Neural crest cell (in vitro differentiated cells): Measurements from ENCODE around the gene HNF4A. TPM values are rescaled to one million over a fixed set of nuclear protein-coding genes. Genes with fewer than 3 reads are reported as not detected.

Source experiments
- DNase-seq: peaks from one replicate; pipeline ENCODE4 v3.0.0; 2021; ENCODE audit warnings: low read depth, mixed read lengths, low spot score
- H3K27ac Mint-ChIP-seq: one replicate; pipeline ENCODE4 v1.8.0; 2021; ENCODE audit warnings: mild to moderate bottlenecking, mixed read lengths; ENCODE audit not compliant: unreplicated experiment
- H3K27me3 Mint-ChIP-seq: 2 replicates; pipeline ENCODE4 v1.8.0; 2021; ENCODE audit warnings: low read depth, mild to moderate bottlenecking, mixed read lengths
- H3K36me3 Mint-ChIP-seq: 2 replicates; pipeline ENCODE4 v1.8.0; 2021; ENCODE audit warnings: low read depth, mild to moderate bottlenecking, mixed read lengths
- H3K4me1 Mint-ChIP-seq: 2 replicates; pipeline ENCODE4 v1.8.0; 2021; ENCODE audit warnings: mixed read lengths
- H3K4me3 Mint-ChIP-seq: one replicate; pipeline ENCODE4 v1.8.0; 2021; ENCODE audit warnings: mild to moderate bottlenecking, mixed read lengths
- H3K9me3 Mint-ChIP-seq: 2 replicates; pipeline ENCODE4 v1.8.0; 2021; ENCODE audit warnings: mixed read lengths
- total RNA-seq: library from RNA; stranded (reverse); gene quantifications from 2 replicates; pipeline ENCODE4 v1.2.1, GENCODE V29; 2021
- TF ChIP-seq, protein P1 (sequence below): fragments of 200-600 bp; sonication (generic); conservative IDR thresholded peaks from 2 replicates; pipeline ENCODE4 v1.5.0; 2021; ENCODE audit warnings: antibody characterized with exemption, mild to moderate bottlenecking

The HNF4A gene
- total RNA-seq, 1 donor from 2014 or later = not detected

DNA sequence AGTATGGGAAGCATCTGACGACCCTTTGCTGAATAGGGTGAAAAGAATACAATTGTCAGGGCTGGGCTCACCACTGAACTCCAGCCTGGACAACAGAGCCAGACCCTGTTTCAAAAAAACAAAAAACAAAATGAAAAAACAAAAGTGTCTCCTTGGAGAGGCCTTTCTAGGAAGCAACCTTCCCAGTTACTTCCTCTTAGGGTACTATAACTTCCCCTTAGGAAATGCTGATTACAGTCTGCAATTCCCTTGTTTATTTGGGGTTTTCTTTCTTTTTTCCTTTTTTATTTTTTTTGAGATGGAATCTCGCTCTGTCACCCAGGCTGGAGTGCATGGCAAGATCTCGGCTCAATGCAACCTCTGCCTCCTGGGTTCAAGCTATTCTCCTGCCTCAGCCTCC, 99.6 kb downstream of the HNF4A start:
- Mint-ChIP-seq H3K4me3 (no peak overlapping the region), H3K9me3 (no peaks in the 10 kb centered on the region), H3K27me3 (no peaks in the 10 kb centered on the region), H3K36me3 (no peaks in the 10 kb centered on the region), H3K27ac (no peak overlapping the region), H3K4me1 (no peaks in the 10 kb centered on the region)
- no peak for DNase-seq
- TF ChIP-seq, protein P1, sequence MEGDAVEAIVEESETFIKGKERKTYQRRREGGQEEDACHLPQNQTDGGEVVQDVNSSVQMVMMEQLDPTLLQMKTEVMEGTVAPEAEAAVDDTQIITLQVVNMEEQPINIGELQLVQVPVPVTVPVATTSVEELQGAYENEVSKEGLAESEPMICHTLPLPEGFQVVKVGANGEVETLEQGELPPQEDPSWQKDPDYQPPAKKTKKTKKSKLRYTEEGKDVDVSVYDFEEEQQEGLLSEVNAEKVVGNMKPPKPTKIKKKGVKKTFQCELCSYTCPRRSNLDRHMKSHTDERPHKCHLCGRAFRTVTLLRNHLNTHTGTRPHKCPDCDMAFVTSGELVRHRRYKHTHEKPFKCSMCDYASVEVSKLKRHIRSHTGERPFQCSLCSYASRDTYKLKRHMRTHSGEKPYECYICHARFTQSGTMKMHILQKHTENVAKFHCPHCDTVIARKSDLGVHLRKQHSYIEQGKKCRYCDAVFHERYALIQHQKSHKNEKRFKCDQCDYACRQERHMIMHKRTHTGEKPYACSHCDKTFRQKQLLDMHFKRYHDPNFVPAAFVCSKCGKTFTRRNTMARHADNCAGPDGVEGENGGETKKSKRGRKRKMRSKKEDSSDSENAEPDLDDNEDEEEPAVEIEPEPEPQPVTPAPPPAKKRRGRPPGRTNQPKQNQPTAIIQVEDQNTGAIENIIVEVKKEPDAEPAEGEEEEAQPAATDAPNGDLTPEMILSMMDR = no peak

DNA sequence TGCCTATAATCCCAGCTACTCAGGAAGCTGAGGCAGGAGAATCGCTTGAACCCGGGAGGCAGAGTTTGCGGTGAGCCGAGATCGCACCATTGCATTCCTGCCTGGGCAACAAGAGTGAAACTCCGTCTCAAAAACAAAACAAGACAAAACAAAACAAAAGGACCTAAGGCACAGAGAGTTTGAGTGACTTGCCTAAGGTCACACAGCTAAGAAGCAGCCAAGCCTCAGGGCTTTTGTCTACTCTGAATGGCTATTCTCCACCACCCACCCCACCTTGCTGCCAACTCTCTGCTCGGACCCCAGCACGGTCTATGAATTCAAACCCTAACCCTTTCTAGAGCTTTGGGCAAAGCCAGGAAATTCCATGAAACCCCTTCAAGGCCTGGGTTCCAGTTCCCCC, 101.1 kb downstream of the HNF4A start:
- no peak for DNase-seq
- H3K9me3 Mint-ChIP-seq = no peaks in the 10 kb centered on the region
- no peaks in the 10 kb centered on the region for H3K36me3 Mint-ChIP-seq
- H3K27me3 Mint-ChIP-seq = no peaks in the 10 kb centered on the region
- TF ChIP-seq, protein P1 = no peak
- H3K4me1 Mint-ChIP-seq = peaks cover 4% of the 10 kb centered on the region
- H3K27ac Mint-ChIP-seq = no peak overlapping the region
- no peak overlapping the region for H3K4me3 Mint-ChIP-seq

DNA sequence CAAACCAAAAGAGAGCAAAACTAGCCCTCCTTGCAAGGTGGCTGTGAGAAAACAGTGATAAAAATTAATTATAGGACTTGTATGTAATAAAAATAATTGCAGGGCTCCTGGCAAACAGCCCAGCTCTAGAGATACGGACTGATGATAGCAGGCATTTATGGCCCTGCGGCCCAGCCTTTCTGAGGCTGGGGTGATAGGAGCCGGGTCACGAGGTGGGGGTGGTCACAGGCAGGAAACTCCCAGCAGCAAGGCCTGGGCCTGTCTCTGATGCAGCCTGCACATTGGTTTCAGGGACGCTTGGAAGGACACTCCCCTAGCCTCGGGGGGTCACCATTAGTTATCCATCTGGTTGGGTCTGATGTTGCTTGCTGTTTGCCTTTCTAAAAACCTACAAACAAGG, 101.5 kb downstream of the HNF4A start:
- H3K27ac Mint-ChIP-seq = no peak overlapping the region
- no peak for DNase-seq
- TF ChIP-seq, protein P1 = no peak
- H3K27me3 Mint-ChIP-seq = no peaks in the 10 kb centered on the region
- no peak overlapping the region for H3K4me3 Mint-ChIP-seq
- H3K9me3 Mint-ChIP-seq = no peaks in the 10 kb centered on the region
- H3K36me3 Mint-ChIP-seq = no peaks in the 10 kb centered on the region
- H3K4me1 Mint-ChIP-seq = peaks cover 4% of the 10 kb centered on the region

DNA sequence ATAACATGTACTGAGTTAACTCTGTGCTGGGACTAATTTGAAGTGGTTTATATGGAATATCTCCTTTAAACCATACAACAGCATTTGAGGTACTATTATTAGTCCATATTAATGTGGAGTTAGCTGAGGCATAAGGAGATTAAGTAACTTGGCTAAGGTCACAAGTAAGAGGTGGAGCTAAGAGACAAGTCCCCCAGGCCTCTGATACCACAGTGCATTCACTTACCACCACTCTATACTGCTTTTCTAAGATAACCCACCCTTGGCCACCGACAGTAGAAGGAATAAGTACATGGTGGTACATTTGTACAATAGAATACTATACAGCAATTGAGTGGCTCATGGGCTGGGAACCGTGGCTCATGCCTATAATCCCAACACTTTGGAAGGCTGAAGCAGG, 103.8 kb downstream of the HNF4A start:
- TF ChIP-seq, protein P1 = no peak
- DNase-seq = no peak
- Mint-ChIP-seq H3K4me3 (no peak overlapping the region), H3K4me1 (peaks cover 13% of the 10 kb centered on the region), H3K9me3 (no peaks in the 10 kb centered on the region), H3K36me3 (no peaks in the 10 kb centered on the region), H3K27me3 (no peaks in the 10 kb centered on the region), H3K27ac (no peak overlapping the region)

DNA sequence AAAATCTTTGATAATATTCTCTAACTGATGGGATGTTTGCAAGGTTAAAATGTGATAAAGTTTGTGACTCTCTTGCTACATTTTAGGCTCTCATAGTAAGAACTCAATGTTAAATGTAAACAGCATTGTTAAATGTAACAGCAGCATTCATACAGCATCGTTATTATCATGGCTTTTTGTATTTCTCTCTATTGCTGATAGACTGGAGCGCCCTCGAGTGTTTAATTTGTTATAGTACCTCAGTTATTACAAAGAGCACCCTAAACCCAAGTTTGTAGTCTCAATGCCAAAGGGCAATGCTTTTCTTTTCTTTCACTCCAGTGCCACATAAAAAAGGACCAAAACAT, 105.3 kb downstream of the HNF4A start:
- H3K9me3 Mint-ChIP-seq = no peaks in the 10 kb centered on the region
- H3K27me3 Mint-ChIP-seq = no peaks in the 10 kb centered on the region
- H3K4me3 Mint-ChIP-seq = no peak overlapping the region
- peaks cover 13% of the 10 kb centered on the region for H3K4me1 Mint-ChIP-seq
- no peak for DNase-seq
- TF ChIP-seq, protein P1 = peak; percentile 52
- H3K27ac Mint-ChIP-seq = no peak overlapping the region
- H3K36me3 Mint-ChIP-seq = no peaks in the 10 kb centered on the region
